WTC11 (cell line): ENCODE results near the gene ADAMTS8. TPM values are rescaled to one million over a fixed set of nuclear protein-coding genes. Genes with fewer than 3 reads are reported as not detected.

Experiments
- ARID4B ChIP-seq: sonication (generic); formaldehyde crosslinking; IDR thresholded peaks from 2 replicates; pipeline ENCODE4 v1.8.0; 2023; ENCODE audit warnings: missing genetic modification reagents, mild to moderate bottlenecking, borderline replicate concordance
- ATF3 ChIP-seq: sonication (generic); formaldehyde crosslinking; conservative IDR thresholded peaks from 2 replicates; pipeline ENCODE4 v1.8.1; 2022; ENCODE audit warnings: mild to moderate bottlenecking, missing genetic modification reagents
- E2F4 ChIP-seq: sonication (generic); formaldehyde crosslinking; IDR thresholded peaks from 2 replicates; pipeline ENCODE4 v1.8.1; 2022; ENCODE audit warnings: low read depth, mild to moderate bottlenecking, moderate library complexity, missing genetic modification reagents, borderline replicate concordance
- E2F5 ChIP-seq: sonication (generic); formaldehyde crosslinking; IDR thresholded peaks from 2 replicates; pipeline ENCODE4 v1.8.1; 2022; ENCODE audit warnings: mild to moderate bottlenecking, moderate library complexity, missing genetic modification reagents
- ESRRA ChIP-seq: sonication (generic); formaldehyde crosslinking; IDR thresholded peaks from 2 replicates; pipeline ENCODE4 v1.8.1; 2022; ENCODE audit warnings: mild to moderate bottlenecking, missing genetic modification reagents, borderline replicate concordance
- ETV6 ChIP-seq: sonication (generic); formaldehyde crosslinking; IDR thresholded peaks from 2 replicates; pipeline ENCODE4 v1.8.1; 2022; ENCODE audit warnings: mild to moderate bottlenecking, missing genetic modification reagents
- FOXP4 ChIP-seq: sonication (generic); formaldehyde crosslinking; IDR thresholded peaks from 2 replicates; pipeline ENCODE4 v1.8.0; 2022; ENCODE audit warnings: mild to moderate bottlenecking, missing genetic modification reagents
- GRHL2 ChIP-seq: fragments of 250-450 bp; sonication (Bioruptor Pico); IDR thresholded peaks from 2 replicates; pipeline ENCODE4 v1.8.0; 2022; ENCODE audit warnings: mild to moderate bottlenecking, moderate library complexity; ENCODE audit not compliant: insufficient replicate concordance, severe bottlenecking
- GTF2I ChIP-seq: fragments of 250-450 bp; sonication (Bioruptor Pico); conservative IDR thresholded peaks from 2 replicates; pipeline ENCODE4 v1.4.0; 2021; ENCODE audit warnings: mild to moderate bottlenecking
- HMGXB4 ChIP-seq: sonication (generic); formaldehyde crosslinking; IDR thresholded peaks from 2 replicates; pipeline ENCODE4 v1.8.1; 2023; ENCODE audit warnings: mild to moderate bottlenecking, moderate library complexity, missing genetic modification reagents
- IRF2 ChIP-seq: sonication (generic); formaldehyde crosslinking; IDR thresholded peaks from 2 replicates; pipeline ENCODE4 v1.8.0; 2022; ENCODE audit warnings: low read depth, missing genetic modification reagents, borderline replicate concordance
- MAX ChIP-seq: sonication (generic); formaldehyde crosslinking; IDR thresholded peaks from 2 replicates; pipeline ENCODE4 v1.8.0; 2022; ENCODE audit warnings: mild to moderate bottlenecking, missing genetic modification reagents
- PRDM15 ChIP-seq: sonication (generic); formaldehyde crosslinking; IDR thresholded peaks from 2 replicates; pipeline ENCODE4 v1.8.0; 2022; ENCODE audit warnings: missing genetic modification reagents
- PRRX2 ChIP-seq: fragments of 250-450 bp; sonication (Bioruptor Pico); IDR thresholded peaks from 2 replicates; pipeline ENCODE4 v1.8.0; 2021; ENCODE audit warnings: mild to moderate bottlenecking
- RELA ChIP-seq: sonication (generic); formaldehyde crosslinking; IDR thresholded peaks from 2 replicates; pipeline ENCODE4 v1.8.1; 2022; ENCODE audit warnings: missing genetic modification reagents, mild to moderate bottlenecking, borderline replicate concordance
- TEAD1 ChIP-seq: sonication (generic); formaldehyde crosslinking; IDR thresholded peaks from 2 replicates; pipeline ENCODE4 v1.8.0; 2022; ENCODE audit warnings: mild to moderate bottlenecking, missing genetic modification reagents
- ZNF121 ChIP-seq: sonication (generic); formaldehyde crosslinking; IDR thresholded peaks from 2 replicates; pipeline ENCODE4 v1.8.0; 2023; ENCODE audit warnings: missing genetic modification reagents
- ZNF138 ChIP-seq: sonication (generic); formaldehyde crosslinking; conservative IDR thresholded peaks from 2 replicates; pipeline ENCODE4 v1.8.1; 2022; ENCODE audit warnings: mild to moderate bottlenecking, moderate library complexity, missing genetic modification reagents
- ZNF232 ChIP-seq: sonication (generic); formaldehyde crosslinking; IDR thresholded peaks from 2 replicates; pipeline ENCODE4 v1.8.0; 2022; ENCODE audit warnings: mild to moderate bottlenecking, missing genetic modification reagents
- ZNF281 ChIP-seq: sonication (generic); formaldehyde crosslinking; IDR thresholded peaks from 2 replicates; pipeline ENCODE4 v1.8.0; 2023; ENCODE audit warnings: mild to moderate bottlenecking, missing genetic modification reagents
- ZNF396 ChIP-seq: fragments of 250-450 bp; sonication (Bioruptor Pico); IDR thresholded peaks from 2 replicates; pipeline ENCODE4 v1.8.0; 2021; ENCODE audit warnings: mild to moderate bottlenecking, moderate library complexity, borderline replicate concordance
- ZNF423 ChIP-seq: fragments of 250-450 bp; sonication (Bioruptor Pico); IDR thresholded peaks from 2 replicates; pipeline ENCODE4 v2.1.2; 2022; ENCODE audit warnings: mild to moderate bottlenecking, moderate library complexity
- total RNA-seq: library from RNA; stranded (reverse); gene quantifications from 3 replicates; pipeline ENCODE4 v1.2.3, GENCODE V29; 2021

ADAMTS8 gene
- total RNA-seq, 1 experiment from 2014 or later: 9.9 TPM

GRCh38 chr11:130404727-130405126, 23.7 kb downstream of the ADAMTS8 start (continued):
- TF ChIP-seq ARID4B (CRISPR knock-in tag): 0 out of 2 replicates have a peak, but pooled peaks have one; percentile 29
- TF ChIP-seq ATF3 (CRISPR knock-in tag): no peak
- TF ChIP-seq E2F4 (CRISPR knock-in tag): no peak
- TF ChIP-seq HMGXB4 (CRISPR knock-in tag): no peak
- no peak for TF ChIP-seq ZNF423 (CRISPR knock-in tag)
- TF ChIP-seq ZNF121: no peak
- peak; percentile 76; the same call in 1 of the 2 replicates for TF ChIP-seq TEAD1 (CRISPR knock-in tag)
- TF ChIP-seq MAX (CRISPR knock-in tag): peak; percentile 87; the same call in 1 of the 2 replicates
- TF ChIP-seq ZNF232 (CRISPR knock-in tag): no peak
- TF ChIP-seq PRDM15 (CRISPR knock-in tag): no peak
- no peak for TF ChIP-seq ZNF138 (CRISPR knock-in tag)
- TF ChIP-seq GTF2I: no peak
- no peak for TF ChIP-seq RELA (CRISPR knock-in tag)
- no peak for TF ChIP-seq ESRRA (CRISPR knock-in tag)
- no peak for TF ChIP-seq GRHL2 (CRISPR knock-in tag)
- no peak for TF ChIP-seq IRF2 (CRISPR knock-in tag)
- TF ChIP-seq FOXP4: no peak
- no peak for TF ChIP-seq ZNF396
- TF ChIP-seq E2F5: no peak
- no peak for TF ChIP-seq ETV6 (CRISPR knock-in tag)
- no peak for TF ChIP-seq PRRX2 (CRISPR knock-in tag)
- no peak for TF ChIP-seq ZNF281 (CRISPR knock-in tag)
